ENCODE results near the gene FPR3. TPM values are rescaled to one million over a fixed set of nuclear protein-coding genes. Genes with fewer than 3 reads are reported as not detected.
A peak's percentile ranks its signal among the peaks of the same experiment; 100 is the strongest.

Gene FPR3
- total and polyA plus RNA-seq, 10 donors, result 3.4 to 19.7 (median 9.2) TPM

GRCh38 chr19:51784922-51785690, 9.9 kb upstream of the FPR3 start:
- WGBS, 5 donors, result 55 to 73% (median 63%) methylated on average over 6 of the region's 6 CpGs
- no peak overlapping the region for H3K4me3 ChIP-seq
- H3K27ac ChIP-seq, result peak overlapping the region in 7 of 8 donors; percentile 38 to 78 (median 65)
- peaks cover 0 to 7% (median 0%) of the 10 kb centered on the region in 8 donors for H3K9me3 ChIP-seq
- intact Hi-C loops (cut with DNase I; ENCODE audit: low total_unique reads), result no loop called here
- peaks cover 0 to 24% (median 0%) of the 10 kb centered on the region in 7 donors for H3K27me3 ChIP-seq (replicated peaks in 1 of 7)
- TF ChIP-seq CTCF (IDR thresholded peaks at IDR 0.05 in 8 of 11, conservative IDR thresholded peaks at IDR 0.05 in 3 of 11) (no peak), POLR2A (IDR thresholded peaks at IDR 0.05) (no peak), POLR2AphosphoS5 (IDR thresholded peaks at IDR 0.05) (peak in 1 of 3 donors; percentile 43)
- H3K4me1 ChIP-seq, result peaks cover 0 to 50% (median 3%) of the 10 kb centered on the region in 6 donors
- H3K36me3 ChIP-seq, result no peaks in the 10 kb centered on the region
- DNase-seq, result no peak

GRCh38 chr19:51786646-51787494, 8.1 kb upstream of the FPR3 start:
- TF ChIP-seq POLR2A (IDR thresholded peaks at IDR 0.05) (no peak), POLR2AphosphoS5 (IDR thresholded peaks at IDR 0.05) (no peak), CTCF (IDR thresholded peaks at IDR 0.05 in 8 of 11, conservative IDR thresholded peaks at IDR 0.05 in 3 of 11) (no peak)
- H3K9me3 ChIP-seq, result peaks cover 0 to 7% (median 0%) of the 10 kb centered on the region in 8 donors
- peaks cover 0 to 44% (median 3%) of the 10 kb centered on the region in 6 donors for H3K4me1 ChIP-seq
- WGBS, 5 donors, result 66 to 83% (median 69%) methylated on average over 6 of the region's 6 CpGs
- no peak overlapping the region for H3K4me3 ChIP-seq
- H3K36me3 ChIP-seq, result no peaks in the 10 kb centered on the region
- no peak for DNase-seq
- peaks cover 0 to 6% (median 0%) of the 10 kb centered on the region in 7 donors for H3K27me3 ChIP-seq (replicated peaks in 1 of 7)
- peak overlapping the region in 4 of 8 donors; percentile 31 to 78 (median 74) for H3K27ac ChIP-seq
- intact Hi-C loops (cut with DNase I; ENCODE audit: low total_unique reads), result no loop called here

GRCh38 chr19:51788029-51788428, 6.9 kb upstream of the FPR3 start:
- Histone ChIP-seq H3K27ac (peak overlapping the region in 1 of 8 donors; percentile 77), H3K9me3 (peaks cover 0 to 12% (median 3%) of the 10 kb centered on the region in 8 donors), H3K36me3 (no peaks in the 10 kb centered on the region), H3K27me3 (replicated peaks in 1 of 7) (peaks cover 0 to 6% (median 0%) of the 10 kb centered on the region in 7 donors), H3K4me3 (no peak overlapping the region), H3K4me1 (peaks cover 0 to 34% (median 3%) of the 10 kb centered on the region in 6 donors)
- no peak for DNase-seq
- TF ChIP-seq POLR2A (IDR thresholded peaks at IDR 0.05), result no peak
- TF ChIP-seq POLR2AphosphoS5 (IDR thresholded peaks at IDR 0.05), result no peak
- TF ChIP-seq CTCF (IDR thresholded peaks at IDR 0.05 in 8 of 11, conservative IDR thresholded peaks at IDR 0.05 in 3 of 11), result no peak
- intact Hi-C loops (cut with DNase I; ENCODE audit: low total_unique reads), result no loop called here
- 58 to 77% (median 73%) methylated on average over 2 of the region's 2 CpGs for WGBS, 5 donors
